ENCODE measurements around the gene MRI1.

The MRI1 gene

GRCh38 chr19:13764821-13765394 is 586 bp downstream of the MRI1 start:
- in situ Hi-C loops (cut with MboI; ENCODE audit: low pct_unique_long_range_greater_than_20kb, low sequenced_read_pairs, unreplicated experiment), result no loop called here
- no peak for TF ChIP-seq CTCF (IDR thresholded peaks at IDR 0.05; ENCODE audit: extremely low read depth, insufficient read depth, missing control alignments)
- DNase-seq (ENCODE audit: low spot score), result peak; percentile 70

- DNase-seq (ENCODE audit: low spot score), result no peak
- TF ChIP-seq CTCF (IDR thresholded peaks at IDR 0.05; ENCODE audit: extremely low read depth, insufficient read depth, missing control alignments), result no peak
- in situ Hi-C loops (cut with MboI; ENCODE audit: low pct_unique_long_range_greater_than_20kb, low sequenced_read_pairs, unreplicated experiment), result no loop called here
Observed at GRCh38 chr19:13765395-13766094, 1.2 kb downstream of the MRI1 start.

- in situ Hi-C loops (cut with MboI; ENCODE audit: low pct_unique_long_range_greater_than_20kb, low sequenced_read_pairs, unreplicated experiment), result no loop called here
- DNase-seq (ENCODE audit: low spot score), result no peak
- no peak for TF ChIP-seq CTCF (IDR thresholded peaks at IDR 0.05; ENCODE audit: extremely low read depth, insufficient read depth, missing control alignments)
Observed at GRCh38 chr19:13766095-13766481, 1.8 kb downstream of the MRI1 start.

- no peak for TF ChIP-seq CTCF (IDR thresholded peaks at IDR 0.05; ENCODE audit: extremely low read depth, insufficient read depth, missing control alignments)
- DNase-seq (ENCODE audit: low spot score), result no peak
- in situ Hi-C loops (cut with MboI; ENCODE audit: low pct_unique_long_range_greater_than_20kb, low sequenced_read_pairs, unreplicated experiment), result no loop called here
Observed at GRCh38 chr19:13768510-13768909, 4.2 kb downstream of the MRI1 start.

- TF ChIP-seq CTCF (IDR thresholded peaks at IDR 0.05; ENCODE audit: extremely low read depth, insufficient read depth, missing control alignments), result no peak
- in situ Hi-C loops (cut with MboI; ENCODE audit: low pct_unique_long_range_greater_than_20kb, low sequenced_read_pairs, unreplicated experiment), result no loop called here
- no peak for DNase-seq (ENCODE audit: low spot score)
Observed at GRCh38 chr19:13770013-13770635, 5.8 kb downstream of the MRI1 start.

- TF ChIP-seq CTCF (IDR thresholded peaks at IDR 0.05; ENCODE audit: extremely low read depth, insufficient read depth, missing control alignments), result no peak
- in situ Hi-C loops (cut with MboI; ENCODE audit: low pct_unique_long_range_greater_than_20kb, low sequenced_read_pairs, unreplicated experiment), result no loop called here
Observed at GRCh38 chr19:13774217-13775191, 10.2 kb downstream of the MRI1 start, which contains the start of gene C19orf53. C19orf53 (plus strand) TSS chr19:13774456; CDS start chr19:13774478, 22 bp downstream.

More at GRCh38 chr19:13774217-13775191, 10.2 kb downstream of the MRI1 start, which contains the start of gene C19orf53:
- DNase-seq (ENCODE audit: low spot score), result peak; percentile 93
